ENCODE data around the gene IL13.

GRCh38 chr5:132669455-132669820 is 11.5 kb downstream of the IL13 start:
- TF ChIP-seq CTCF (conservative IDR thresholded peaks at IDR 0.05; ENCODE audit: low read length): no peak
- TF ChIP-seq EZH2phosphoT487 (IDR thresholded peaks at IDR 0.05; ENCODE audit: borderline replicate concordance, low read depth, low read length): no peak
